ENCODE measurements around the gene CDH2. TPM values are rescaled to one million over a fixed set of nuclear protein-coding genes. Genes with fewer than 3 reads are reported as not detected.
"Not testable (repeated sequence)": the region's sequence is repeated elsewhere in the genome, so short reads cannot be mapped to it uniquely, and the experiment has no call there.

Gene CDH2
- total and polyA plus RNA-seq, 7 experiments from 2014 or later, result 0.05 to 0.45 (median 0.19) TPM; not detected in 2

GRCh38 chr18:27921904-27922751 lies 254.8 kb downstream of the CDH2 start:
- no peak overlapping the region for H3K27ac Mint-ChIP-seq
- ChIA-PET CTCF (no interaction called here), POLR2A (no interaction called here)
- no peaks in the 10 kb centered on the region for H3K4me1 Mint-ChIP-seq
- ATAC-seq, result no peak
- H3K27ac ChIP-seq (ENCODE audit: low read depth, low read length), result no peak overlapping the region
- intact Hi-C loops (cut with micrococcal nuclease), result no loop called here
- H3K4me3 Mint-ChIP-seq, result no peak overlapping the region
- H3K9me3 Mint-ChIP-seq, result peaks cover 0 to 10% (median 4%) of the 10 kb centered on the region in 11 donors
- no peaks in the 10 kb centered on the region for H3K36me3 Mint-ChIP-seq
- H3K27me3 Mint-ChIP-seq, result no peaks in the 10 kb centered on the region
- H3K9me3 ChIP-seq (ENCODE audit: control insufficient read depth in 2 of 3, low read length in 3 of 3), result no peaks in the 10 kb centered on the region
- no peaks in the 10 kb centered on the region for H3K4me1 ChIP-seq (ENCODE audit: control insufficient read depth in 2 of 2, insufficient read depth in 2 of 2, low read length in 2 of 2)
- H3K27me3 ChIP-seq (ENCODE audit: control insufficient read depth in 2 of 2, insufficient read depth in 2 of 2, low read length in 2 of 2), result no peaks in the 10 kb centered on the region
- DNase-seq, result no peak
- H3K36me3 ChIP-seq (ENCODE audit: control insufficient read depth in 2 of 3, insufficient read depth in 3 of 3, low read length in 3 of 3), result no peaks in the 10 kb centered on the region
- no peak overlapping the region for H3K4me3 ChIP-seq (ENCODE audit: low read length)

GRCh38 chr18:27921392-27921791 lies 255.5 kb downstream of the CDH2 start:
- ChIA-PET POLR2A (no interaction called here), CTCF (no interaction called here)
- Mint-ChIP-seq H3K36me3 (no peaks in the 10 kb centered on the region), H3K4me1 (no peaks in the 10 kb centered on the region), H3K9me3 (peaks cover 0 to 10% (median 3%) of the 10 kb centered on the region in 11 donors), H3K27ac (no peak overlapping the region), H3K27me3 (no peaks in the 10 kb centered on the region), H3K4me3 (no peak overlapping the region)
- DNase-seq (no peak), ATAC-seq (no peak)
- H3K4me1 ChIP-seq (ENCODE audit: control insufficient read depth in 2 of 2, insufficient read depth in 2 of 2, low read length in 2 of 2), result no peaks in the 10 kb centered on the region
- no peaks in the 10 kb centered on the region for H3K36me3 ChIP-seq (ENCODE audit: control insufficient read depth in 2 of 3, insufficient read depth in 3 of 3, low read length in 3 of 3)
- H3K27me3 ChIP-seq (ENCODE audit: control insufficient read depth in 2 of 2, insufficient read depth in 2 of 2, low read length in 2 of 2), result no peaks in the 10 kb centered on the region
- H3K9me3 ChIP-seq (ENCODE audit: control insufficient read depth in 2 of 3, low read length in 3 of 3), result no peaks in the 10 kb centered on the region
- no peak overlapping the region for H3K27ac ChIP-seq (ENCODE audit: low read depth, low read length)
- intact Hi-C loops (cut with micrococcal nuclease), result no loop called here
- no peak overlapping the region for H3K4me3 ChIP-seq (ENCODE audit: low read length)

GRCh38 chr18:27920836-27921235 lies 256.1 kb downstream of the CDH2 start:
- ChIA-PET CTCF (no interaction called here), POLR2A (no interaction called here)
- Histone ChIP-seq H3K27me3 (ENCODE audit: control insufficient read depth in 2 of 2, insufficient read depth in 2 of 2, low read length in 2 of 2) (no peaks in the 10 kb centered on the region), H3K27ac (ENCODE audit: low read depth, low read length) (no peak overlapping the region), H3K4me3 (ENCODE audit: low read length) (no peak overlapping the region), H3K4me1 (ENCODE audit: control insufficient read depth in 2 of 2, insufficient read depth in 2 of 2, low read length in 2 of 2) (no peaks in the 10 kb centered on the region), H3K36me3 (ENCODE audit: control insufficient read depth in 2 of 3, insufficient read depth in 3 of 3, low read length in 3 of 3) (no peaks in the 10 kb centered on the region), H3K9me3 (ENCODE audit: control insufficient read depth in 2 of 3, low read length in 3 of 3) (no peaks in the 10 kb centered on the region)
- Mint-ChIP-seq H3K27ac (no peak overlapping the region), H3K36me3 (no peaks in the 10 kb centered on the region), H3K27me3 (no peaks in the 10 kb centered on the region), H3K9me3 (peaks cover 0 to 10% (median 3%) of the 10 kb centered on the region in 11 donors), H3K4me3 (no peak overlapping the region), H3K4me1 (no peaks in the 10 kb centered on the region)
- DNase-seq (no peak), ATAC-seq (no peak)
- intact Hi-C loops (cut with micrococcal nuclease), result no loop called here

- H3K4me3 Mint-ChIP-seq; POLR2A ChIA-PET; ATAC-seq; H3K9me3 ChIP-seq (ENCODE audit: control insufficient read depth in 2 of 3, low read length in 3 of 3); intact Hi-C loops (cut with micrococcal nuclease); H3K4me1 Mint-ChIP-seq; H3K4me3 ChIP-seq (ENCODE audit: low read length); H3K36me3 Mint-ChIP-seq; CTCF ChIA-PET; DNase-seq; H3K27me3 ChIP-seq (ENCODE audit: control insufficient read depth in 2 of 2, insufficient read depth in 2 of 2, low read length in 2 of 2); H3K4me1 ChIP-seq (ENCODE audit: control insufficient read depth in 2 of 2, insufficient read depth in 2 of 2, low read length in 2 of 2); H3K27me3 Mint-ChIP-seq; H3K36me3 ChIP-seq (ENCODE audit: control insufficient read depth in 2 of 3, insufficient read depth in 3 of 3, low read length in 3 of 3); H3K27ac ChIP-seq (ENCODE audit: low read depth, low read length); H3K27ac Mint-ChIP-seq: not testable (repeated sequence)
- H3K9me3 Mint-ChIP-seq, result peaks cover 3 to 31% (median 19%) of the 10 kb centered on the region in 11 donors
Measured at GRCh38 chr18:27906189-27906588, 270.7 kb downstream of the CDH2 start.

- ChIA-PET POLR2A (no interaction called here), CTCF (no interaction called here)
- H3K36me3 ChIP-seq (ENCODE audit: control insufficient read depth in 2 of 3, insufficient read depth in 3 of 3, low read length in 3 of 3), result no peaks in the 10 kb centered on the region
- no peaks in the 10 kb centered on the region for H3K27me3 ChIP-seq (ENCODE audit: control insufficient read depth in 2 of 2, insufficient read depth in 2 of 2, low read length in 2 of 2)
- peaks cover 0 to 36% (median 16%) of the 10 kb centered on the region in 11 donors for H3K9me3 Mint-ChIP-seq
- H3K9me3 ChIP-seq (ENCODE audit: control insufficient read depth in 2 of 3, low read length in 3 of 3), result peaks cover 0 to 5% (median 0%) of the 10 kb centered on the region in 3 experiments
- H3K27ac Mint-ChIP-seq, result no peak overlapping the region
- no peak for DNase-seq
- H3K27ac ChIP-seq (ENCODE audit: low read depth, low read length), result no peak overlapping the region
- H3K4me1 ChIP-seq (ENCODE audit: control insufficient read depth in 2 of 2, insufficient read depth in 2 of 2, low read length in 2 of 2), result no peaks in the 10 kb centered on the region
- no peak for ATAC-seq
- no peak overlapping the region for H3K4me3 Mint-ChIP-seq
- no peaks in the 10 kb centered on the region for H3K4me1 Mint-ChIP-seq
- intact Hi-C loops (cut with micrococcal nuclease), result no loop called here
- no peak overlapping the region for H3K4me3 ChIP-seq (ENCODE audit: low read length)
- no peaks in the 10 kb centered on the region for H3K36me3 Mint-ChIP-seq
- no peaks in the 10 kb centered on the region for H3K27me3 Mint-ChIP-seq
Measured at GRCh38 chr18:27903906-27904305, 273.0 kb downstream of the CDH2 start.

GRCh38 chr18:27901424-27902226 lies 275.3 kb downstream of the CDH2 start:
- ChIA-PET CTCF (no interaction called here), POLR2A (no interaction called here)
- no peaks in the 10 kb centered on the region for H3K27me3 Mint-ChIP-seq
- H3K27me3 ChIP-seq (ENCODE audit: control insufficient read depth in 2 of 2, insufficient read depth in 2 of 2, low read length in 2 of 2), result no peaks in the 10 kb centered on the region
- H3K9me3 ChIP-seq (ENCODE audit: control insufficient read depth in 2 of 3, low read length in 3 of 3), result no peaks in the 10 kb centered on the region
- no peaks in the 10 kb centered on the region for H3K4me1 Mint-ChIP-seq
- H3K36me3 Mint-ChIP-seq, result no peaks in the 10 kb centered on the region
- no peak overlapping the region for H3K4me3 Mint-ChIP-seq
- no peaks in the 10 kb centered on the region for H3K4me1 ChIP-seq (ENCODE audit: control insufficient read depth in 2 of 2, insufficient read depth in 2 of 2, low read length in 2 of 2)
- DNase-seq (no peak), ATAC-seq (no peak)
- H3K36me3 ChIP-seq (ENCODE audit: control insufficient read depth in 2 of 3, insufficient read depth in 3 of 3, low read length in 3 of 3), result no peaks in the 10 kb centered on the region
- intact Hi-C loops (cut with micrococcal nuclease), result no loop called here
- H3K27ac Mint-ChIP-seq, result no peak overlapping the region
- peaks cover 1 to 42% (median 10%) of the 10 kb centered on the region in 11 donors for H3K9me3 Mint-ChIP-seq
- H3K27ac ChIP-seq (ENCODE audit: low read depth, low read length), result no peak overlapping the region
- H3K4me3 ChIP-seq (ENCODE audit: low read length), result no peak overlapping the region

Measured in naive thymus-derived CD4-positive, alpha-beta T cell (primary cell).